Astrocyte of the cerebellum (primary cell): Measurements from ENCODE around the gene ARMCX2.

Source experiments
- DNase-seq: peaks from one replicate; pipeline ENCODE4 v3.0.0-alpha.2; 2011; ENCODE audit warnings: low read depth
- H3K4me3 ChIP-seq: 2 replicates; pipeline ENCODE4 v1.5.1; 2011; ENCODE audit warnings: mild to moderate bottlenecking, low read depth, low read length, moderate library complexity
- CTCF ChIP-seq: IDR thresholded peaks from 2 replicates; pipeline ENCODE4 v1.5.1; 2012; ENCODE audit warnings: low read length, low read depth, moderate library complexity, mild to moderate bottlenecking; ENCODE audit errors: missing control alignments
- in situ Hi-C: cut with HindIII; loops from 2 replicates; pipeline ENCODE4 v1.10.0; 2017; ENCODE audit warnings: low sequenced_read_pairs

Gene ARMCX2

GRCh38 chrX:101682723-101683122 is 23.1 kb upstream of the ARMCX2 start:
- no peak overlapping the region for H3K4me3 ChIP-seq
- no peak for DNase-seq
- in situ Hi-C loops: no loop called here
- no peak for TF ChIP-seq CTCF

DNA sequence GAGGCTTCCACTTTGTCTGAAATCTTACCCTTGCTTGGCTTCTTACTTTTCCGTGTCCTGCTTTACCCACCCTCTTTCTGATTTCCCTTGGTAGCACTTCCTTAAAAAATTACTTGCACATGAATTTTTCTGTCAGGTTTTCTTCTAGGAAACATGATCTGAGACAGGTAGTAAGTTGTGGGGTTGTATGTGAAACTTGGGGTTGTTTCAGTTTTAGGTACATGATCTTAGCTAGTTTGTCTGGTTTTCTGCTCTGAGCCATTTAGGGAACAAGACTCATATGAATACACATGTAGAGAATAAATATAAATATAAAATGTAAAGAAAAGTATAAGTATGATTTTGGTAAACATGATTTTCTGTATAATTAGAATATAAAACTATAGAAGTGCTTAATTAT is 17.4 kb upstream of the ARMCX2 start:
- no peak overlapping the region for H3K4me3 ChIP-seq
- no peak for DNase-seq
- TF ChIP-seq CTCF: no peak
- in situ Hi-C loops: no loop called here

DNA sequence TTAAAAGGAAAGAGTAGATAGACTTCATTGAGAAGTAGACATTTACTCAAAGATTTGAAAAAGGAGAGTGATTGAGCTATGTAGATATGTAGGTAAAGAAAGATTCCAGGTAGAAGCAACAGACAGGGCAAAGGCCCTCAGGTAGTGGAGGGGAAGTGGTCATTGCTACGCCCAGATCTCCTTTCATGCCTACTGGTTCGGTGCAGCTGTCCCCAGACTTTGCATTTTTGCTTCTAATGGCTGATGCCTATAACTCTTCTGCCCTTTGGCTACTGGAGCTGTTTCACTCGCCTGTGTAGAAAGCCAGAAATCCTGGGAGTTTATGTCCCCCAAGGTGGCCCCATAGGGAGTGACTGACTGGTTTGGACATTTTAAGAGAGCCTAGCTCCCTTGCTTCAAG is 16.9 kb upstream of the ARMCX2 start:
- H3K4me3 ChIP-seq: no peak overlapping the region
- in situ Hi-C loops: no loop called here
- TF ChIP-seq CTCF: no peak
- DNase-seq: no peak

DNA sequence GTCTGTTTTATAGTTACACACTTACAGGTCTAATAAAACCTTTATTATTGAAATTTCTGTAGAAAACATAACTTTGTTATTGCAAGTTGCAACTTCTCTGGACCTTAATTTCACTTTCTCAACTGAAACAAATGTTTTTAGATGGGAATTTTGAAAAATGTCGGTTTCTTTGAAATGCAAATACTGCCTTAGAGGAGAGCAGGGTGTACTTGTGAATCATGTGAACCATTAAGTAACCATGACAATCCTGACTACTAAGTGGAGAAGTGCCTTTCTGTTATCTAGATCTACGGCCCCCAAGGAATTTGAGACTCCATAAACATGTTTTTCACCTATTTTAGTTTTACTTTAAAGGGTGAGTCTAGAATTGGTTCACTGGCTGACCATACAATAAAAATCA is 8.5 kb upstream of the ARMCX2 start:
- no peak for TF ChIP-seq CTCF
- in situ Hi-C loops: no loop called here
- DNase-seq: no peak
- no peak overlapping the region for H3K4me3 ChIP-seq

GRCh38 chrX:101658661-101659491 is 774 bp downstream of the ARMCX2 start:
- DNase-seq: peak; percentile 3
- no peak for TF ChIP-seq CTCF
- peak overlapping the region; percentile 60 for H3K4me3 ChIP-seq
- in situ Hi-C loops: no loop called here

- in situ Hi-C loops: no loop called here
- TF ChIP-seq CTCF: no peak
- no peak overlapping the region for H3K4me3 ChIP-seq
- DNase-seq: no peak
Measured at GRCh38 chrX:101657495-101657894, 2.2 kb downstream of the ARMCX2 start.

- no peak overlapping the region for H3K4me3 ChIP-seq
- DNase-seq: no peak
- TF ChIP-seq CTCF: no peak
- in situ Hi-C loops: no loop called here
Measured at GRCh38 chrX:101656817-101657216, 2.8 kb downstream of the ARMCX2 start.
